ENCODE measurements around the gene ARID3A. TPM values are rescaled to one million over a fixed set of nuclear protein-coding genes. Genes with fewer than 3 reads are reported as not detected.
A peak's percentile ranks its signal among the peaks of the same experiment; 100 is the strongest.

ARID3A gene
- total and polyA plus RNA-seq, 8 donors = 20.6 to 35.7 (median 23.6) TPM

GRCh38 chr19:938233-938923 lies 12.5 kb downstream of the ARID3A start:
- Histone ChIP-seq H3K27me3 (no peaks in the 10 kb centered on the region), H3K27ac (no peak overlapping the region), H3K4me3 (no peak overlapping the region), H3K4me1 (peaks cover 35 to 78% of the 10 kb centered on the region in 2 donors), H3K36me3 (peaks cover 0 to 14% of the 10 kb centered on the region in 2 donors), H3K9me3 (no peaks in the 10 kb centered on the region)
- intact Hi-C loops (cut with DNase I) = no loop called here
- DNase-seq (no peak), ATAC-seq (no peak)
- TF ChIP-seq CTCF (IDR thresholded peaks at IDR 0.05) = no peak

- Histone ChIP-seq H3K27ac (no peak overlapping the region), H3K36me3 (peaks cover 0 to 14% of the 10 kb centered on the region in 2 donors), H3K4me1 (peaks cover 26 to 68% of the 10 kb centered on the region in 2 donors), H3K4me3 (no peak overlapping the region), H3K27me3 (no peaks in the 10 kb centered on the region), H3K9me3 (no peaks in the 10 kb centered on the region)
- TF ChIP-seq CTCF (IDR thresholded peaks at IDR 0.05) = no peak
- DNase-seq (no peak), ATAC-seq (no peak)
- intact Hi-C loops (cut with DNase I) = no loop called here
These were observed 13.6 kb downstream of the ARID3A start for GRCh38 chr19:939439-939838.

- H3K9me3 ChIP-seq = no peaks in the 10 kb centered on the region
- intact Hi-C loops (cut with DNase I) = no loop called here
- H3K4me3 ChIP-seq = no peak overlapping the region
- no peak for ATAC-seq
- no peaks in the 10 kb centered on the region for H3K27me3 ChIP-seq
- TF ChIP-seq CTCF (IDR thresholded peaks at IDR 0.05) = no peak
- H3K36me3 ChIP-seq = peaks cover 0 to 14% of the 10 kb centered on the region in 2 donors
- DNase-seq = no peak
- H3K4me1 ChIP-seq = peaks cover 21 to 63% of the 10 kb centered on the region in 2 donors
- peak overlapping the region; percentile 79 to 81 for H3K27ac ChIP-seq
These were observed 14.1 kb downstream of the ARID3A start for GRCh38 chr19:939922-940321.

GRCh38 chr19:940591-941291 lies 14.9 kb downstream of the ARID3A start:
- TF ChIP-seq CTCF (IDR thresholded peaks at IDR 0.05) = no peak
- peaks cover 14 to 55% of the 10 kb centered on the region in 2 donors for H3K4me1 ChIP-seq
- H3K9me3 ChIP-seq = no peaks in the 10 kb centered on the region
- intact Hi-C loops (cut with DNase I) = no loop called here
- H3K36me3 ChIP-seq = peaks cover 0 to 12% of the 10 kb centered on the region in 2 donors
- peak overlapping the region; percentile 14 to 42 for H3K4me3 ChIP-seq
- DNase-seq = peak in 2 of 4 donors; percentile 73 to 92
- H3K27ac ChIP-seq = peak overlapping the region; percentile 79 to 81
- H3K27me3 ChIP-seq = no peaks in the 10 kb centered on the region
- ATAC-seq = peak; percentile 85

All from left lung (tissue), 10 donors.